DMS153 treated with DMSO at 0.1 percent for 48 hours (cell line): ENCODE data around the gene RNF114.
"Not testable (repeated sequence)": the region's sequence is repeated elsewhere in the genome, so short reads cannot be mapped to it uniquely, and the experiment has no call there.

Experiments
- DNase-seq: peaks from one replicate; lab custom pipeline; 2025; ENCODE audit not compliant: unreplicated experiment; lab: John Stamatoyannopoulos, UW

The RNF114 gene

DNA sequence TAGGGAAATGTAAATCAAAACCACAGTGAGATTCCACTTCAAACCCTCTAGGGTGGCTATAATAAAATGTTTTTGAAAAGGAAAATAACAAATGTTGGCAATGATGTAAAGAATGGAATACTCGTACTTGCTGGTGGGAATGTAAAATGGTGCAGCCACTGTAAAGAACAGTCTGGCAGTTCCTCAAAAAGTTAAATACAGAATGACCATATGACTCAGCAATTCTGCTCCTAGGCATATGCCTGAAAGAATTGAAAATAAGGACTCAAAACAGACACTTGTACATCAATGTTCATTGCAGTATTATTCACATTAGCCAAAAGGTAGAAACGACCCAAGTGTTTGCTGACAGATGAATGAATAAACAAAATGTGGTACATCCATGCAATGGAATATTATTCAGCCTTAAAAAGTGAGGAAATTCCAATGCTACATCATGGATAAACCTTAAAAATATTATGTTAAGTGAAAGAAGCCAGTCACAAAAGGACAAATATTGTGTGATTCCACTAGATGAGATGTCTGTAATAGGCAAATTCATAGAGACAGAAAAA is 10.2 kb upstream of the RNF114 start:
- DNase-seq = no peak

DNA sequence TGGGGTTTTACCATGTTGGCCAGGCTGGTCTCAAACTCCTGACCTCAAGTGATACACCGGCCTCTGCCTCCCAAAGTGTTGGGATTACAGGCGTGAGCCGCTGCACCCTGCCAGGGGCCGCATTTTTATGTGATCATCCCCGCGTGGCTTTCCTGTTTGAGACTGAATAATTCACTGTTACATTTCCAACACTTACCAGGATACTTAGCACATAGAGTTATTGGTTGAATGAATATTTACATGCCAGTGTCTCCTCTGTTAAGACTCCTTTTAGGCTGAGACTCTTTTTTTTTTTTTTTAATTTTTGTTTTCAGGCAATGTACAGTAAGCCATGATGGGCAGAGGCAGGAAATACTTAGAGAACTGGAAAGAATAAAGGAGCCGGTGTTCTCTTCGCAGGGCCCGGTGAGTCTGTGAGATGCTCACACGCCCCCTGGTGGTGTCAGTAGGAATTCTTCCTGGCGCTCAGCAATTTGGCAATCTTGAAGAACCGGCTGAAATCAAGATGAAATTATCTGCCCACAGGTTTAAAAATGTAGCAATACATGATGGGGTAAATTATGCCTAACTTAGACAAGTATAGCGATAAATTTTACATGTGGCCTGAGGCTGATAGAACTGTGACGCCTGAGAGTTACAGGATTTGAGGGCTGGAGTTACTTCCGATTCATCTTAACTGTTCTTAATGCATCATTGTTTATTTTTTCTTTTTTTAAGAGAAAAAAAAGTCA is 7.6 kb upstream of the RNF114 start:
- peak; percentile 81 for DNase-seq

DNA sequence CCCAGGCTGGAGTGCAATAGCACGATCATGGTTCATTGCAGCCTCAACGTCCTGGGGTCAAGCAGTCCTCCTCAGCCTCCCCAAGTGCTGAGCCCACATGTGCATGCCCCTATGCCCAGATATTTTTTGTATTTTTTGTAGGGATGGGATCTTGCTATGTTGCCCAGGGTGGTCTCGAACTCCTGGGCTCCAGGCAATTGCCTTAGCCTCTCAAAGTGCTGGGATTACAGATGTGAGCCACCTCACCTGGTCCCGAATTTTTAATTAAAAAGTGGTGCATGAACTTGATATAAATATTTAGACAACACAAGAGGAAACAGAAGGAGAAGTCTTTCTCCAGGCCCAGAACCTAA is 7.1 kb upstream of the RNF114 start:
- no peak for DNase-seq

DNA sequence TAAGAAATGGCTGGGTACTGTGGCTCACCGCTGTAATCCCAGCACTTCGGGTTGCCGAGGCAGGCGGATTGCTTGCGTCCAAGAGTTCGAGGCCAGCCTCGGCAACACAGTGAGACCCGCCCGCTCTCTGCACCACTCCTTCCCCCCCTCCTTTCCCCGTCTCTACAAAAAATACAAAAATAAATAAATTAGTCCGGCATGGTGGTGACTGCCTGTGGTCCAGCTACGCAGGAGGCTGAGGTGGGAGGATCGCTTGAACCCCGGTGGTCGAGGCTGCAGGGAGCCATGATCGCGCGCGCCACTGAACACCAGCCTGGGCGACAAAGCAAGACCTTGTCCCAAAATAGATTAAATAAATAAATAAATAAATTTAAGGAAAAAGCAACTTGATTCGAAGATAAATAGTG is 448 bp upstream of the RNF114 start:
- no peak for DNase-seq

DNA sequence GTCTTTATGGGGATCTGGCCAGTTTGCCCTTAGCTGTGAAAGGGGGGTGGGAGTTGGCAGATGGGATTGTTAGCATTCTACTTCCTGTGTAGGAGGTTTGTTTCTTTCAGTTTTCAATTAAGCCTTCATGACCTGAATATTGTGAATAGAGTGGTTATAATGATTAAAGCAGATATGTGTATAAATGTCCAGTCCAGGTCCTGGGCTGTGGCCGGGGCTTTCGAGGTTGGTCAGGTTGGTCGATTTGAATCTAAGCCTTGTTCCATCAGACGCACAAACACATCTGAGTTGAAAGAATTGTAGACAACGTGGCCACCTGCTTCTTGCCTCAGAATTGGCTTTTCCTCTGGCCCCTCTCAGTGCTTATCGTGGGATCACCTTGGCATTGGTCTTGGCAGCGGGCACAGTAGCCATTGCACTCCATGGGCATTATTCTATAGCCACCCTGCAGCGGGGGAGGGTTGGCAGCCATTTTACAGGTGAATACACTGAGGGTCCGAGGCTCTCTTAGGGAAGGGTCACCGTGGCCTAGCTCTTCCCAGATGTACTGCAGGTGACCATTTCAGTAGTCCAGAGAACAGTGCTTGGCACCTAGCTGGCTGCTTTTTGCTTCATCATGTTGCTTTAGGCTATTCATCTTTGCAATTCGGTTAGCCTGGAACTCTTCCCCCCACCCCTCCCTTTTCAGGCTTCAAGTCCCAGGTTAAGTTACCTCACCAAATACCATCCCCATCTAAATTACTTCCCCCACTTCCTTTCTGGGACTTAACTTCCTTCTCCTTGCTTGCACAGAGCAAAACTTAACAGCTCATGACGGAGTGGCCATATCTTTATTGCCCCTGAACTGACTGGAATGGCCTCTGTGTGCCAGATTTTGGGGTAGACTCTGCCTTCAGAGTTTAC is 1.1 kb downstream of the RNF114 start:
- DNase-seq = no peak

DNA sequence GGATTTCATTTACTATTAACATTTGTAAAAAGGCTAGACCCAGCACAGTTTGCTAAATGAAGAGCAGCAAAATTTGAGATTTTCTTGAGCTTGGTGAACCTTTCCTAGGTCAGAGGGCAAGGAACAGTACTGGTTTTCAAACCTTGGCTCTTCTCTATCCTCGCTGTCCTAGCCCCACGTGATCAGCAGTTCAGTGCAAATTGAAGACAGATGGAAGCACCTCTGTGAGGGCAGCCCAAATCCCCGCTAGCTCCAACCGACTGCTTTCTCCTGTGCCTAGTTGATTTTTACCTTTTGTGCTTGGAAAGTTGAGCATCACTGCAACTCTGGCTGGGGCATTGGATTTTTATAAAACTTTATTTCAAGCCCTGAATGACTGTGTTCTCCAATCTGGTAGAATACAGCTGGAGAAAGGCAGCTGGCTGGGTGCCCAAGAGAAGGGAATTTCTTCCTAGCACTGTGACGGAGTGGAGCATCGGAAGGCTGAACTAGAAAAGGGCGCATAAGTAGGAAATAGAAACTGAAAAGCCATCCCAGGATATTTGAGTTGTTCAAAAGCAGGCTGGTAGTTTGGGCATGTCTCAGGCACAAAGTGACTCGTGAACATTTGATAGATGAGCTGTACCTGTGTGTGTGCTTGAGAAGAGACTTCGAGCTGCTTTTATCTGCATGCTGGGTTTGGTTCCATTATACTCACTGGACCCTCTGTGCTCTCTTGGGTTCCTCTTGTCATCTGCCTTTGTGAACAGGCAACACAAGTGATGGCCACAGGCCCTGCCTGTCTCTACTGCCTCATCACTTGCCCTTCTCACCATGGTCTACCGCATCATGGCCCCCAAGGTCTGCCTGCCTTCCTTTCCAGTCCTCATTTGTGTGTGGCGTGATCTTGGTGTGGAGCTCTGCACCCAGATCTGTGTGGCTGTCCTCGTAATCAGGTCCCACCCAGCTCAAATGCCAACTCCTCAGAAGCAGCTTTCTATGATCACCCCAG is 2.3 kb downstream of the RNF114 start:
- DNase-seq = no peak

DNA sequence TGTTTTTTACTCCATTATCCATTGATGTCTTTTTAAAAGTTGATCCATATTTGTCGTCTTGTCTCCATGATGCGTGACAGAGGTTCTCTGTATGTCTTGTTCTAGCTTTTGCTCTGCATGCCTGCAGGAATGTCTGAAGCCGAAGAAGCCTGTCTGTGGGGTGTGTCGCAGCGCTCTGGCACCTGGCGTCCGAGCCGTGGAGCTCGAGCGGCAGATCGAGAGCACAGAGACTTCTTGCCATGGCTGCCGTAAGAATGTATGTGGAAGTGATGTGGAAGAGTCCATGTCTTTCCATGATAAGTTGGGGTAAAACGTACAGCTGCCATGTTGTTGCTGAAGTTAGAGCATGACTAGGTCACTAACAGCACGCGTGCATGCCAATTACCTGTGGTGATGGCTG is 5.3 kb downstream of the RNF114 start:
- no peak for DNase-seq

DNA sequence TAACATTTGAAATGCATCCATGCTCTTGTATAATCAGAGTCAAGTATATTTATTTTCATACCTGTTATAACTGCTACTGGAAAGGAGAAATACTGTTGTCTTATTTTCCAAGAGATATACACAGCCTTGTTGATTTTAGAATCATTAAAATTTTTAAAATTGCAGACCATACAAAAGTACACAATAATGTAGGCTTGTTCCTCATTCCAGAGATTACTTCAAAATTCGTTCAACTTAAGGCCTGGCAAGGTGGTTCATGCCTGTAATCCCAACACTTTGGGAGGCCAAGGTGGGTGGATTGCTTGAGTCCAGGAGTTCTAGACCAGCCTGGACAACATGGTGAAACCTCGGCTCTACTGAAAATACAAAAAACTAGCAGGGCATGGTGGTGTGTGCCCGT is 6.1 kb downstream of the RNF114 start:
- DNase-seq = no peak

DNA sequence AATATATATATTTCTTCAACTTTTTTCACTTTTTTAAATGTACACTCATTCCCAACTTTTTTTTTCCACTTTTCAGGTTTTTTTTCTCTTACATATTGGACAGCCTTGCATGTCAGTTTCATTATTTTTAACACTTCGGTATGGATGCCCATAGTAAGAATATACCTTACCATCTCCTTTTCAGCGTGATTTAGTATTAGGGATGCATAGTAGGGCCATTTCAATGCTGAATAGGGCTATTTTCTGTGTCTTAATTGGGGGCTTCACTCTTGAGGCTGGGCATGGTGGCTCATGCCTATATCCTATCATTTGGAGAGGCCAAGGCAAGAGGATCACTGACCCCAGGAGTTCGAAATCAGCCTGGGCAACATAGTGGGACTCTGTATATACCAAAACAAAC is 6.7 kb downstream of the RNF114 start:
- DNase-seq = no peak

DNA sequence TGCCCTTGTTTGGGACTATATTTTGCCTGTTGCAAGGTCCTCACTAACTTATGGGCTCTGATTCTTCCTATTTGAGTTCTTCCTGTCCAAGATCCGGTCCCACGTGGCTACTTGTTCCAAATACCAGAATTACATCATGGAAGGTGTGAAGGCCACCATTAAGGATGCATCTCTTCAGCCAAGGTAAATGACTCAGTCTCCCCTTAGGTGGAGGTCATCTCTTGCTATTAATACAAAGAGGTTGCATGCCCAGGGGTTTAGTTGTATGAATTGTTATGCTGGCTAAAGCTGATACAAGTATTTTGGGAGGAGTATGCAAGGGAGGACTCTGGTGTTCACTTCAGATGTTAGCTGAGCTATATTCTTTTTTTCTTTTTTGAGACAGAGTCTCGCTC is 9.1 kb downstream of the RNF114 start:
- DNase-seq = no peak

DNA sequence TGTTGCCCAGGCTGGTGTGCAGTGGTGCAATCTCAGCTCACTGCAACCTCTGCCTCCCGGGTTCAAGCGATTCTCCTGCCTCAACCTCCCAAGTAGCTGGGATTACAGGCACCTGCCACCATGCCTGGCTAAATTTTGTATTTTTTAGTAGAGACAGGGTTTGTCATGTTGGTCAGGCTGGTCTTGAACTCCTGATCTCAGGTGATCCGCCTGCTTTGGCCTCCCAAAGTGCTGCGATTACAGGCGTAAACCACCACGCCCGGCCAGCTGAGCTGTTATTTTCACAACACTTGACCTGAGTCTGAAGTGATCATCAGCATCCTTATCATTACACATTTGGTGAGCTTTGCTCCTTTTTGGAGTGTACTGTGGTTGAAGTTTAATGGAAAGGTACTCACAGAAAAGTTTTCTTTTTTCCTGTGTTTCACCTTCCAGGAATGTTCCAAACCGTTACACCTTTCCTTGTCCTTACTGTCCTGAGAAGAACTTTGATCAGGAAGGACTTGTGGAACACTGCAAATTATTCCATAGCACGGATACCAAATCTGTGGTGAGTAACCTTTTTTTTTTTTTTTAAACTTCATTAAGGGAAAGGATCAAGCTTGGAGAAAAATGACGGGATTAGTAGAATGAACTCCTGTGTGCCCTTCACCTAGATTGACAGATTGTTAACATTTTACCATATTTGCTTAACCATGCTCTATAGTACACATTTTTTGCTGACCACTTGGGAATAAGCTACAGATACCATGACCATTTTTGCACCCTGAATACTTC is 9.7 kb downstream of the RNF114 start:
- DNase-seq = no peak

DNA sequence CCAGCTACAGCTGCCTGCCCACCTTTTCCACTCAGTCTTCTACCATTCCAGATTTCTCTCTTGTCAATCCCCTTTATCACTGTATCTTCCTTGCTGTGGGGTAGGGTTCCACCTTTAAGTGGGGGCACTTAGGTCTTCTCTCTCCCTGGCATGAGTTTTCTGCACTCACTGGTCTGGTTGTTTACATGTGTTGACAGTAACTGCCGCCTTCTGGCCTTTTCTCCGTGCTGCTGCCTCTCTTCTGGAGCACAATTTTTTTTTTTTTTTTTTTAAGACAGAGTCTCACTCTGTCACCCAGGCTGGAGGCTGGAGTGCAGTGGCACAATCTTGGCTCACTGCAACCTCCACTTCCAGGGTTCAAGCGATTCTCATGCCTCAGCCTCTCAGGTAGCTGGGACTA is 12.0 kb downstream of the RNF114 start:
- no peak for DNase-seq

DNA sequence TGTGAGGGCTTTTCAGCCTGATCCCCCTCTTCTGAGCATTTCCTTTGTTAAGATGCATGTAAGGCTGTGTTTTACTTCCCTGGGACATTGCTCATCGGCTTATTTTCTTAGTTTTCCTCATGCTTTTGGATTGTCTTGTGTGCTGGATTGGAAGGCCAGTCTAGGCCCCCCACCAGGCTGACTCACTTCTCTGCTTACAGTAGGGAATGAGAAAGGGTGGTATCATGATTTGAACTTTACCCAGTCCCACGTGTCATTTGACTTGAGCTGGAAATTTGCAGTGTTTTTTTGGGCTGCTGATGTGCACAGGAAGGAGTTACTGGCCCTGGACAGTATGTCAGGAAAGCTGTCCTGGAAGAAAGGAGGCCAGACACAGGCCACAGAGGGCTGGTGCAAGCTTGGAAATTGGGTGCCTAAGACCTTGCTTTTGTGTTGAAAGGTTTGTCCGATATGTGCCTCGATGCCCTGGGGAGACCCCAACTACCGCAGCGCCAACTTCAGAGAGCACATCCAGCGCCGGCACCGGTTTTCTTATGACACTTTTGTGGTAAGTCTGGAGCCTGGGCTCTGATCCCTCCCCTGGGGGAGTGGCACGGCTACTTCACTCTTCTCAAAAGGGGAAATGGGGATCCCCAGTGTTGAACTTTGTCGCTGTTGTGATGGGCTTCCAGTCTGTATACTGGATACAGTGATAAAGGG is 12.8 kb downstream of the RNF114 start:
- DNase-seq = no peak

DNA sequence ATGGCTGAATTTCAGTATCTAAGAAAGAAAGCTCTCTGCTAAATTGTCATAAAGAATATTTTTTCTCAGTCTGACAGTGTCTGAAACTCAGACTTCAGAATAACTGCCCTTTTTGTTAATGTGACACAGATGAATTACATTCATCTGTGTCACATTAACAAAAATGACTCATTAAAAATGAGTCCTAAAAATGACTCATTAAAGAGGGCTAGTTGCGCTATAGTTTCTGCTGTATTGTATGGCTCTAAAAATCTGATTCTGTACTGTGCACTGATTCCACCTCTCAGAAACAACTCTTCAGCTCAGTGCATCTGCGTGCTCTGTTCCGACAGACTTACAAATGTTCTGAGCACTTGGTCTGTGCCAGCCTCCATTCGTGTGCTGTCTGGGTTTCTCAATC is 15.0 kb downstream of the RNF114 start:
- DNase-seq = no peak

DNA sequence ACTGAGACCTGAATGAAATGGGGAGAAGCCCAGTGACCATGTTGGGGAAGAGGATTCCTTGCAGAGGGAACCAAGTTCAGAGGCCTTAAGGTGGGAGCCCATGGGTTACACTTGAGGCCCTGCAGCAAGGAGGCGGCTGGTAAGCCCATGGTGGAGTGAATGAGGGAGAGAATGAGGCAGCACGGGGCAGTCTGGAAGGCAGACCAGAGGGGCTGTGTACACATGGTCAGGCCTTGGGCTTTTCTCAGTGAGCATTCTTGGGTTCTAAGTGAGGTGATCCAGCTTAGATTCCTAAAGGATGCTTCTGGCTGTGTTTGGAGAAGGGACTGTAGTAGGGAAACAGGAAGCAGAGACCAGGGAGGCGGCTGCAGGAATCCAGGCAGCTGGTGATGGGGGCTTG is 19.0 kb downstream of the RNF114 start:
- no peak for DNase-seq

DNA sequence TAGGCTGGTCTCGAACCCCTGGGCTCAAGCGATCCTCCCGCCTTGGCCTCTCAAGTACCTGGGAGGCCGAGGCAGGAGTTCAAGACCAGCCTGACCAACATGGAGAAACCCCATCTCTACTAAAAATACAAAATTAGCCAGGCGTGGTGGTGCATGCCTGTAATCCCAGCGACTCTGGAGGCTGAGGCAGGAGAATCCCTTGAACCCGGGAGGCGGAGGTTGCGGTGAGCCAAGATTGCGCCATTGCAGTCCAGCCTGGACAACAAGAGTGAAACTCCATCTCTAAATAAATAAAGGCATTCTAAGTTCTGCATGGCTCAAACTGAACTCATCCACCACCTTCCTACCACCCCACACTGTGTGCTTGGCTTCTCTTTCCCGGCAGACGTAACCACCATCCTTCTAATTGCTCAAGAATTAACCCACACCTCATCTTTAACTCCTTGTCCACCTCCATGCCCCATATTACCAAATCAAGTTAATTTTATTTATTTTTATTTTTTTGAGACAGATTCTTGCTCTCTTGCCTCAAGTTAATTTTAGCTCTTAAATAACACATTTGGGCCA is 19.7 kb downstream of the RNF114 start:
- not testable (repeated sequence) for DNase-seq

DNA sequence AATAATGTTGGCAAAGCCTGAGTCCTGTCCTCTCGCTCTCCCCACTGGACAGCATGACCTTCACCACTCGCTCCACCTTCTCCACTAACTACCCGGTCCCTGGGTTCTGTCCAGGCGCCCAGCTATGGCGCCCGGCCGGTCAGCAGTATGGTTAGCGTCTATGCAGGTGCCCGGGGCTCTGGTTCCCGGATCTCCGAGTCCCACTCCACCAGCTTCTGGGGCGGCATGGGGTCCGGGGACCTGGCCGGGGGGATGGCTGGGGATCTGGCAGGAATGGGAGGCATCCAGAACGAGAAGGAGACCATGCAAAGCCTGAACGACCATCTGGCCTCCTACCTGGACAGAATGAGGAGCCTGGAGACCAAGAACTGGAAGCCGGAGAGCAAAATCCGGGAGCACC is 20.5 kb downstream of the RNF114 start:
- no peak for DNase-seq

DNA sequence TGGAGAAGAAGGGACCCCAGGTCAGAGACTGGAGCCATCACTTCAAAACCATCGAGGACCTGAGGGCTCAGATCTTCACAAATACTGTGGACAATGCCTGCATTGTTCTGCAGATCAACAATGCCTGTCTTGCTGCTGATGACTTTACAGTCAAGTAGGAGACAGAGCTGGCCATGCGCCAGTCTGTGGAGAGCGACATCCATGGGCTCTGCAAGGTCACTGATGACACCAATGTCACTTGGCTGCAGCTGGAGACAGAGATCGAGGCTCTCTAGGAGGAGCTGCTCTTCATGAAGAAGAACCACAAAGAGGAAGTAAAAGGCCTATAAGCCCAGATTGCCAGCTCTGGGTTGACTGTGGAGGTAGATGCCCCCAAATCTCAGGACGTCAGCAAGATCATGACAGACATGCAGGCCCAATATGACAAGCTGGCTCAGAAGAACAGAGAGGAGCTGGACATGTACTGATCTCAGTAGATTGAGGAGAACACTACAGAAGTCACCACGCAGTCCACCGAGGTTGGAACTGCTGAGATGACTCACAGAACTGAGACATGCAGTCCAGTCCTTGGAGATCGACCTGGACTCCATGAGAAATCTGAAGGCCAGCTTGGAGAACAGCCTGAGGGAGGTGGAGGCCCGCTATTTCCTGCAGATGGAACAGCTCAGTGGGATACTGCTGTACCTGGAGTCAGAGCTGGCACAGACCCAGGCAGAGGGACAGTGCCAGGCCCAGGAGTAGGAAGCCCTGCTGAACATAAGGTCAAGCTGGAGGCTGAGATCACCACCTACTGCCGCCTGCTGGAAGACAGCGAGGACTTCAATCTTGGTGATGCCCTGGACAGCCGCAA is 21.1 kb downstream of the RNF114 start:
- DNase-seq = not testable (repeated sequence)
